GM18499 (cell line): ENCODE measurements around the gene MS4A12.
"Not testable (repeated sequence)": the region's sequence is repeated elsewhere in the genome, so short reads cannot be mapped to it uniquely, and the experiment has no call there.

Experiments
- ATAC-seq: cut with Tn5 transposase; IDR thresholded peaks from one replicate; pipeline ENCODE4 v1.9.1; 2021; ENCODE audit warnings: moderate number of reproducible peaks; ENCODE audit not compliant: insufficient read depth, unreplicated experiment

The MS4A12 gene

GRCh38 chr11:60492488-60493009, at the start of gene MS4A12:
MS4A12 (plus strand) TSS chr11:60492778; CDS start chr11:60497319, 4,541 bp downstream.
- ATAC-seq: no peak

GRCh38 chr11:60447070-60447469, 45.5 kb upstream of the MS4A12 start:
- no peak for ATAC-seq

- no peak for ATAC-seq
Measured at GRCh38 chr11:60447846-60448245, 44.7 kb upstream of the MS4A12 start.

GRCh38 chr11:60451185-60451584, 41.4 kb upstream of the MS4A12 start:
- ATAC-seq: not testable (repeated sequence)

GRCh38 chr11:60454212-60454611, 38.4 kb upstream of the MS4A12 start:
- no peak for ATAC-seq

- ATAC-seq: peak; percentile 83
Measured at GRCh38 chr11:60455531-60456042, 37.0 kb upstream of the MS4A12 start, which contains the start of gene MS4A1. MS4A1 (plus strand) TSS chr11:60455847; CDS start chr11:60462375, 6,528 bp downstream.

GRCh38 chr11:60457576-60457975, 35.0 kb upstream of the MS4A12 start:
- no peak for ATAC-seq

GRCh38 chr11:60459345-60459744, 33.2 kb upstream of the MS4A12 start:
- no peak for ATAC-seq

- ATAC-seq: no peak
Measured at GRCh38 chr11:60468829-60469228, 23.7 kb upstream of the MS4A12 start.

- ATAC-seq: no peak
Measured at GRCh38 chr11:60469723-60470122, 22.9 kb upstream of the MS4A12 start.

GRCh38 chr11:60477035-60477445, 15.5 kb upstream of the MS4A12 start:
- ATAC-seq: no peak

- no peak for ATAC-seq
Measured at GRCh38 chr11:60482361-60482760, 10.2 kb upstream of the MS4A12 start.

GRCh38 chr11:60485987-60486386, 6.6 kb upstream of the MS4A12 start:
- ATAC-seq: peak; percentile 84

GRCh38 chr11:60493454-60493853, 876 bp downstream of the MS4A12 start:
- no peak for ATAC-seq

GRCh38 chr11:60498399-60498798, 5.8 kb downstream of the MS4A12 start:
- no peak for ATAC-seq

- no peak for ATAC-seq
Measured at GRCh38 chr11:60498853-60499252, 6.3 kb downstream of the MS4A12 start.

- no peak for ATAC-seq
Measured at GRCh38 chr11:60500276-60500910, 7.8 kb downstream of the MS4A12 start.

- ATAC-seq: no peak
Measured at GRCh38 chr11:60502221-60502775, 9.7 kb downstream of the MS4A12 start.

GRCh38 chr11:60504219-60504905, 11.8 kb downstream of the MS4A12 start:
- ATAC-seq: no peak

GRCh38 chr11:60509609-60510008, 17.0 kb downstream of the MS4A12 start:
- not testable (repeated sequence) for ATAC-seq

GRCh38 chr11:60510209-60510608, 17.6 kb downstream of the MS4A12 start:
- ATAC-seq: not testable (repeated sequence)
